ENCODE data around the gene SLC39A2. TPM values are rescaled to one million over a fixed set of nuclear protein-coding genes. Genes with fewer than 3 reads are reported as not detected.
A peak's percentile ranks its signal among the peaks of the same experiment; 100 is the strongest.

The SLC39A2 gene
- polyA plus RNA-seq, 1 donor (not counting 4 experiments of a cell fraction or from before 2014, with no cell fraction given), result 0.94 TPM

- peak overlapping the region; percentile 15 for H3K27ac ChIP-seq (ENCODE audit: control insufficient read depth, insufficient read depth, low read length)
- H3K4me2 ChIP-seq (ENCODE audit: control insufficient read depth, extremely low read depth, insufficient read depth, low read depth, low read length), result peak overlapping the region; percentile 96
Observed at GRCh38 chr14:21043387-21043973, 44.4 kb downstream of the SLC39A2 start.

GRCh38 chr14:21043974-21044618 is 45.0 kb downstream of the SLC39A2 start:
- TF ChIP-seq EZH2 (IDR thresholded peaks at IDR 0.05; ENCODE audit: low read length) (no peak), CTCF (optimal IDR thresholded peaks at IDR 0.05 in 1 of 3, IDR thresholded peaks at IDR 0.05 in 1 of 3, conservative IDR thresholded peaks at IDR 0.05 in 1 of 3; ENCODE audit: extremely low read depth in 1 of 3, insufficient read depth in 2 of 3, low read length in 3 of 3) (no peak)
- H3K27me3 ChIP-seq (ENCODE audit: control insufficient read depth, extremely low read depth, insufficient read depth, low read length), result no peaks in the 10 kb centered on the region
- no peak for DNase-seq (ENCODE audit: low read depth, low spot score)
- no peaks in the 10 kb centered on the region for H3K36me3 ChIP-seq (ENCODE audit: control insufficient read depth in 2 of 2, extremely low read depth in 1 of 2, insufficient read depth in 2 of 2, low read length in 2 of 2)
- no peak overlapping the region for H3K9ac ChIP-seq (ENCODE audit: control insufficient read depth, extremely low read depth, insufficient read depth, low read length)
- H3K4me3 ChIP-seq (ENCODE audit: control insufficient read depth in 2 of 3, extremely low read depth in 1 of 3, insufficient read depth in 2 of 3, low read depth in 1 of 3, low read length in 3 of 3), result no peak overlapping the region
- H2AFZ ChIP-seq (ENCODE audit: control insufficient read depth, low read length), result no peak overlapping the region
- no peak overlapping the region for H3K4me2 ChIP-seq (ENCODE audit: control insufficient read depth, extremely low read depth, insufficient read depth, low read depth, low read length)
- H3K9me1 ChIP-seq (ENCODE audit: control insufficient read depth, extremely low read depth, insufficient read depth, low read length), result no peaks in the 10 kb centered on the region
- FAIRE-seq, result no peak
- peaks cover 12% of the 10 kb centered on the region for H3K79me2 ChIP-seq (ENCODE audit: control insufficient read depth, insufficient read depth, low read length)
- H3K27ac ChIP-seq (ENCODE audit: control insufficient read depth, insufficient read depth, low read length), result no peak overlapping the region
- H3K4me1 ChIP-seq (ENCODE audit: control insufficient read depth, extremely low read depth, insufficient read depth, low read length), result peaks cover 48% of the 10 kb centered on the region
- no peaks in the 10 kb centered on the region for H3K9me3 ChIP-seq (ENCODE audit: control insufficient read depth, low read depth, low read length)
- dilution Hi-C loops (cut with MboI; ENCODE audit: extremely low pct_ligation_motif_present, low sequenced_read_pairs), result no loop called here
- no peaks in the 10 kb centered on the region for H4K20me1 ChIP-seq (ENCODE audit: control insufficient read depth, extremely low read depth, insufficient read depth, low read length)

More at GRCh38 chr14:21043387-21043973, 44.4 kb downstream of the SLC39A2 start:
- dilution Hi-C loops (cut with MboI; ENCODE audit: extremely low pct_ligation_motif_present, low sequenced_read_pairs), result no loop called here
- H3K9ac ChIP-seq (ENCODE audit: control insufficient read depth, extremely low read depth, insufficient read depth, low read length), result no peak overlapping the region
- H2AFZ ChIP-seq (ENCODE audit: control insufficient read depth, low read length), result no peak overlapping the region
- no peaks in the 10 kb centered on the region for H4K20me1 ChIP-seq (ENCODE audit: control insufficient read depth, extremely low read depth, insufficient read depth, low read length)
- H3K36me3 ChIP-seq (ENCODE audit: control insufficient read depth in 2 of 2, extremely low read depth in 1 of 2, insufficient read depth in 2 of 2, low read length in 2 of 2), result no peaks in the 10 kb centered on the region
- DNase-seq (ENCODE audit: low read depth, low spot score) (no peak), FAIRE-seq (no peak)
- no peaks in the 10 kb centered on the region for H3K9me3 ChIP-seq (ENCODE audit: control insufficient read depth, low read depth, low read length)
- H3K4me3 ChIP-seq (ENCODE audit: control insufficient read depth in 2 of 3, extremely low read depth in 1 of 3, insufficient read depth in 2 of 3, low read depth in 1 of 3, low read length in 3 of 3), result peak overlapping the region in 1 of 3 experiments; percentile 68
- no peak for TF ChIP-seq EZH2 (IDR thresholded peaks at IDR 0.05; ENCODE audit: low read length)
- no peak for TF ChIP-seq CTCF (optimal IDR thresholded peaks at IDR 0.05 in 1 of 3, IDR thresholded peaks at IDR 0.05 in 1 of 3, conservative IDR thresholded peaks at IDR 0.05 in 1 of 3; ENCODE audit: extremely low read depth in 1 of 3, insufficient read depth in 2 of 3, low read length in 3 of 3)
- H3K9me1 ChIP-seq (ENCODE audit: control insufficient read depth, extremely low read depth, insufficient read depth, low read length), result no peaks in the 10 kb centered on the region
- peaks cover 12% of the 10 kb centered on the region for H3K79me2 ChIP-seq (ENCODE audit: control insufficient read depth, insufficient read depth, low read length)
- no peaks in the 10 kb centered on the region for H3K27me3 ChIP-seq (ENCODE audit: control insufficient read depth, extremely low read depth, insufficient read depth, low read length)
- H3K4me1 ChIP-seq (ENCODE audit: control insufficient read depth, extremely low read depth, insufficient read depth, low read length), result peaks cover 53% of the 10 kb centered on the region

Measured in keratinocyte (primary cell).